GM19463 (cell line): ENCODE measurements around the gene LRRC52.

ENCODE experiments used
- ATAC-seq: cut with Tn5 transposase; IDR thresholded peaks from one replicate; pipeline ENCODE4 v1.9.1; 2021; ENCODE audit warnings: mild to moderate bottlenecking, moderate library complexity; ENCODE audit not compliant: unreplicated experiment

The LRRC52 gene, protein sequence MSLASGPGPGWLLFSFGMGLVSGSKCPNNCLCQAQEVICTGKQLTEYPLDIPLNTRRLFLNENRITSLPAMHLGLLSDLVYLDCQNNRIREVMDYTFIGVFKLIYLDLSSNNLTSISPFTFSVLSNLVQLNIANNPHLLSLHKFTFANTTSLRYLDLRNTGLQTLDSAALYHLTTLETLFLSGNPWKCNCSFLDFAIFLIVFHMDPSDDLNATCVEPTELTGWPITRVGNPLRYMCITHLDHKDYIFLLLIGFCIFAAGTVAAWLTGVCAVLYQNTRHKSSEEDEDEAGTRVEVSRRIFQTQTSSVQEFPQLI

DNA sequence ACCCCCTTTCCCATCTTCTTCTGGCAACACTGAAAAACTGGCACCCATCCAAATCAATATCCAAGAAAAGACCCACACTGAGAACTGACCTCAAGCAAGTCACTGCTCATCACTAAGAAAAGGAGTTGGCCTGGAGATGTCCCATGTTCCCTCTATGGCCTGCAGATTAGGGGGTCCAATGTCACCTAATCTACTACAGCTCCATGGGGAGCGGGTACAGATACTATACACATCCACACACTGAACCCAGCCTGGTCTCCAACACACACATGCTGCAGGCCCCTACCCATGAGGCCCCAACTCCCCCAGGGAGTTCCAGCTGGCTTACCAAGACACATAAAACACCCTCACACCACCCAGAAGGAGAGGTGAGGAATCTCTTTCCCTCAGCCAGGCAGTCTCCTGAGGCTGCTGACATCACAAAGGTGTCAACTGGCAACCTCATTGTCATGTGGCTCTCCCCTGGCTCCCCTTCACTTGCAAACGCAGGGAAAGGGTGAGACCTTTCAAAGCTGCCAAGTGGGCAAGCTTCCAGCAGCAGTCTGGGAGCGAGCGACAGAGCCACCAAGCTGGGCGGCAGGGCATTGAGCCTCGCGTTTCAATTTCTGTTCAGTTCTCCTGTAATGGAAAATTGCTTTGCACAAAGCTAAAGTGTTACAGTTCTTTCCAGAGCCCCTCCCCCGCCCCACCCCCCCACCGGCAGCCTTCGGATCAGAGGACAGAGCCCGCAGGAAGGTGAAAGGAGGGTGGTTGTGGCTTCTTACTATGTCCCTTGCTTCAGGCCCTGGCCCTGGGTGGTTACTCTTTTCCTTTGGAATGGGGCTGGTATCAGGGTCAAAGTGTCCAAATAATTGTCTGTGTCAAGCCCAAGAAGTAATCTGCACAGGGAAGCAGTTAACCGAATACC is at the start of gene LRRC52:
TSS of gene LRRC52 (plus strand) at position 469 of the 907 bp plus-strand sequence. CDS start at position 766, 297 bp downstream.
- ATAC-seq: no peak

DNA sequence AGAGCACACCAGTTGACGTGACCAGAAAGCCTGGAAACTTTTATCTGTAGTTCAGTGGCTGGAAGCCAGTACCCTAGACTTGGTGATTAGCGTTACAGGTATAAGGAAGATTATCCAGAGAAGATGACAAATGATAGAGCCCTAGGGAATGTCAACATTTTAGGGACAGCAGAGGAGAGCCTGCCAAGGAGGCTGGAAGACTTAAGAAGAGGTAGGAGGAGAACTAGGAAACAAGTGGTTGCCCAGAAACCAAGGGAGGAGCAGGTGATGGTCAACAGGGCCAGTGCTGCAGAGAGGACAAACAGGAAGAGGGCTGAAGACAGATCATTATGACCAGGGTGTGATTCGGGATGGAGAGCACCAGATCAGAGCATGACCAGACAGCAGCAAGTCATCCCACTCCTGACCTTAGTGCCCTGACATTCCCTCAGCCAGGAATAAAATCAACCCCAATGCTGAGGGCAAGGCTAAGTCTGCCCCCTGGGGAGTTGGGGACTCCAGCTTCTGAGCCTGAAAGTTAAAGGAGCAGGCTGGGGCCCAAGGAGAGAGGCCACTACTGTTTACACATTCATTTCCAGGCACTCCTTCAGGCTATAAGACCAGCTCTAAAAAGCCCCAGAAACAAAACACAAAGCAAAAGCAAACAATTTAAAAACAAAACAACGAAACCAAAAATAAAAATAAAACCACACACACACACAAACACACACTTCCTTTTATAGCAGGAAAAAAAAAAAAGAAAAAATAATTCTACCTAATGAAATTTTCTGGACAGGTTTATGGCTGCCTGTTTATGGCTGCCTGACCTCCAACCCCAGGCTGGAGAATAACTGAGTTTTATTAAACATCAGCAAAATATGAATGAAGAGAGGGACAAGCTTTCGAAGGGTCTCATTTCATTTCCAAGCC is 48.6 kb upstream of the LRRC52 start:
- ATAC-seq: no peak

- no peak for ATAC-seq
These were observed 48.0 kb upstream of the LRRC52 start for GRCh38 chr1:165495858-165496205.

DNA sequence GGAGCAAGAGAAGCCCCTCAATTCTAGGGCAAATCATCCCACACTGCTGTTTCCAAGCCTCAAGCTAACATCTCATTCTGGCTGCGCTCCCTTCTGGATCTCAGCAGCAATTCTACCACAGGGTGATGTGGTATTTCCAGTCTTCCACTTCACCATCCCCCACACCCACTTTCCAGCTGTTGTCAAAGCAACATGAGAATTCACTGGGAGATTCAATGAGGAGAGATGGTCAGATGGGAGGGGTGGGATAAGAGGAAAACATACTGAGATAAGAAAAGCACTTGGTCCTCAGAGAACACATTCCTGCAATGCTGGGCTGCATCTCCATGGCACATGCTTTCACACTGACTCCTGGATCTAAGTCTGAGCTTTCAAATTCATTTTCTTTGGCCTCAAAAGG is 47.3 kb upstream of the LRRC52 start:
- no peak for ATAC-seq

- no peak for ATAC-seq
These were observed 46.5 kb upstream of the LRRC52 start for GRCh38 chr1:165497069-165498013.

DNA sequence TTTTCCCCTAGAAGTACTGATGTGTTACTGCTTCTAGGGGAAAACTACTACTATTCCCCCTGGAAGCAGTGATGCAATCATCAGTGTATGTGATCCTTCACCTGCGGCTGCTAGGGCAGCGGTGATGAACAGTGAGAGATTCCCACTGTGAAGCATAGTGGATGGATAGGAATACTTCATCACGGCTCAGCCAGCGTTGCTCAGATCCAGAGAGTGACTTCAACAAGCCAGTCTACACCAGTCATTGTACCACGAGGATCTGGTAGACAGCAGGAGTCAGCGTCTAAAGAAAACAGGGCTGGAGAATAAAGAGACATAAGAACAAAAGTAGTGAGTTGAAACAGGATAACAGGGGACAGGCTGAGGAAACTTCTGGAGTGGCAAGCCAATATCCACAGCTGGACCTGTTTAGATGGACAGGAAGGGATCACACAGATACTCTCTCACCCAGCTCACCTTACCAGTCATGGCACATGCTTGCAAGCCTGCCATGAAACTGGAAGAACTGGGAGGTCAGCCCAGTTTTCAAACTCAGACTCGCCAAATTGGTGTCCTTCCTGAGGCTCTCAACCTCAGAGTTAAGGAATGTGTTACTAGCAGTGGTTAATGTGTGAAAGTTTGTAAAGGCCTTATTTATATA is 42.4 kb upstream of the LRRC52 start:
- ATAC-seq: no peak

GRCh38 chr1:165501970-165502348 is 41.8 kb upstream of the LRRC52 start:
- ATAC-seq: no peak

DNA sequence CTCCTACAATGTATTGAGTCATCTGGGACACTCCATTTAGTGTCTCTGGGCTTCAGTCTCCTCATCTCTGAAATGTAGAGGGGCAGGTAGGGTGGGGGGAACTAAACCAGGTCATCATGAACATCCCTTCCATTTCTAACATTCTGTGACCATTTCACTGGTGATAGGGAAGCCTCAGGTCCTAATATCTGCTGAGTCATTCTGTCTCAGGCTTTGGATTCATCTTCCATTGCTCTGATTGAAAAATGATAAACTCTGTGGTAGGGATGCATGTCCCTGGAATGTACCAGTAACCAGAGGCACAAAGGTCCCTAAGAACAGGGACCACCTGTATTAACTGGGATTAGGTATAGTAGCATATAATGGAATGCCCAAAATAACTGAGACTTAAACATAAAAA is 36.2 kb upstream of the LRRC52 start:
- ATAC-seq: no peak

DNA sequence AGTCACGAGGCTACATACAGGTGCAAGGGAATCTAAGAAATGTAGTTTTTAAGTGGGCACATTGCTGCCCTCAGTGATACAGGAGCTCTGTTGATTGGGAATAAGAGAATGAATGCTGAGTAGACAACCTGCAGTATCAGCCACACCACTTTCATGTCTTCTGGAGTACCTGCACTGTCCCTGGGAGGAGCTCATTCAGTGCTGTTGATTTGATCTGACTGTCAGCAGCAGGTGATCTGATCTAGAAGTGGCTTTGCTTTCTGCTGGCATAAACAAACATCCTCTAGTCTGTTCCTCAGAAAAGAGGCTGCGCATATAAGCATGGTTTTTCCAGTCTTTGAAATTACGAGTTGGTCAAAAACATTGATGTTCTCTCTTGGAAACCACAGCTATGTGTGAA is 35.5 kb upstream of the LRRC52 start:
- no peak for ATAC-seq

- ATAC-seq: no peak
These were observed 31.0 kb upstream of the LRRC52 start for GRCh38 chr1:165512816-165513215.

DNA sequence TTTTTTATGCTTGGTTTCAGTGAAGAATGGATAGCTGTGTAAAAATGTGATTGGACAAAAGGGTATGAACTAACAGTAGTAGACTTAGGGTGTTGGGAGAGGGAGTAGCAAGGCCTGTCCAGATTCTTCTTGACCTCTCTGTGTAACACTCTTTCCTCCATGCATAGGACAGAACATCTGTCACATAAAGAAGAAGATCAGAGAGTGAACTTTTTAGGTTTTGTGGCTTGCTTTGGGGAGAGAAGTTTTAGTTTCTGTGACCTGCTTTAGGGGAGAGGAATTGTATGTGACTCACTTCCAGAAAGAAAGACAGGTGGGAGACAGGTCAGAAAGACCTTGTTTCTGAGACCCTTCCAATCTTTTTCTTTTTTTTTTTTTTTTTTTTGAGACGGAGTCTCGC is 27.3 kb upstream of the LRRC52 start:
- ATAC-seq: no peak

DNA sequence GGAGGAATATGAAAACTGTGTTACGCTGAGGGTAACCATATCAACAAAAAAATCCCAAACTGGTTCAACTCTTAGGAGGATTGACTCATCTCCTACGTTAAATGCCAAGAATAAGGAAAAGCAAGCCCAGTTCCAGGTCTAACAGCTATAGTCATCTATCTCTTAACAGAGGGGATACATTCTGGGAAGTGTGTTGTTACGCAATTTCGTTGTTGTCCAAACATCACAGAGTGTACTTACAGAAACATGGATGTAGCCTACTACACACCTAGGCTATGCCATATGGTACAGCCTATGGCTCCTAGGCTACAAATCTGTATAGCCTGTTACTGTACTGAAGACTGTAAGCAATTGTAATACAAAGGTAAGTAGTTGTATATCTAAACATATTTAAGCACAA is 23.2 kb upstream of the LRRC52 start:
- ATAC-seq: no peak

GRCh38 chr1:165524639-165525285 is 19.0 kb upstream of the LRRC52 start:
- no peak for ATAC-seq

DNA sequence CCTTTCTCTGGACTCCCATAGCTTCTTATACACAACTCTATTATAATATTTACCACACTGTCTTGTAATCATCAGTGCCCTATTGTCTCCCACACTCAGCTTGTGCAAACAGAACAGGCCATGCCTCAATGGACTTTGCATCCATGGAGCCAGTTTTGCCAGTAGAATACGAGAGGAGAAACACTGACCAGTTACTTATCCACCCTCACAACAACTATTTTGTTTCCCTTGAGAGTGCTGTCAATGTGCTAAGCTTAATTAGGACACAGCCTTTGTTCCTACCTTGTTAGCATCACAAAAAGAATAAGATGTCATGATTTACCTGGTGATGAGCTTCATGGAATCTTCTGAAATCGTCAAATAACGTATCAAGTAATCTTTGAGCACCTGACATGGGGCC is 18.1 kb upstream of the LRRC52 start:
- no peak for ATAC-seq

GRCh38 chr1:165527251-165528007 is 16.4 kb upstream of the LRRC52 start:
- ATAC-seq: no peak

DNA sequence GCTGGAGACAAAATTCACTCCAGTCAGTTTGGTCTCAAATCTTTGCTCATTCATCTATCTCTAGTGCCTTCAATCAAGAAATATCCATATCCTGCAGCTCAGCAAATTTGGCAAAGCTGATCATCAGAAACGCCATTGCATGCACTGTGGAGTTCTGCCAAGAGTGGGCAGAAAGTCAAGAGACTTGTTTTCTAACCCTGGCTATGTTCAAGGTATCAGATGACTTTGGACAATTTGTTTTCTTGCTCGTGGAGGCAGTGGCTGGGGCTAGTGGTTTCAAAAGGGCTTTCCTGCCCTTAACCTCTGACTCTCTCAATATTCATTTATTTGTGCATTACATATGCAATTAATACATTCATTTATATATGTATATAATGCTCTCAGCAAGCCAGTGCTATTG is 12.8 kb upstream of the LRRC52 start:
- no peak for ATAC-seq

DNA sequence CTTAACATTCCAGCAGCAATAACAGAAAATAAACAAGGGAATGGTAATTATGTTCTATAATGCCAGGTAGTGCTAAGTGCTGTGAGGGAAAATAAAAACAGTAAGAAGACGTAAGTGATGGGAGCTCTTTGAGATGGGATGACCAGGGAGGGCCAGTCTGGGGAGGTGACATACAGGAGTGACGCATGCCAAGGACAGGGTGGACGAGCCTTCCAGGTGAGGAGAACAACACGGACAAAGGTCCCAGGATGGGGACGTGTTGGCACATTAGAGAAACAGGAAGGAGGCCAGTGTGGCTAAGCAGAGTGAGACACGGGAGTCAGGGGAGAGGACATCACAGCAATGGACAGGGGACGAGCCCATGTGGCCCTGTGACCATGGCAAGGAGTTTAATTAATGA is 11.7 kb upstream of the LRRC52 start:
- ATAC-seq: no peak

DNA sequence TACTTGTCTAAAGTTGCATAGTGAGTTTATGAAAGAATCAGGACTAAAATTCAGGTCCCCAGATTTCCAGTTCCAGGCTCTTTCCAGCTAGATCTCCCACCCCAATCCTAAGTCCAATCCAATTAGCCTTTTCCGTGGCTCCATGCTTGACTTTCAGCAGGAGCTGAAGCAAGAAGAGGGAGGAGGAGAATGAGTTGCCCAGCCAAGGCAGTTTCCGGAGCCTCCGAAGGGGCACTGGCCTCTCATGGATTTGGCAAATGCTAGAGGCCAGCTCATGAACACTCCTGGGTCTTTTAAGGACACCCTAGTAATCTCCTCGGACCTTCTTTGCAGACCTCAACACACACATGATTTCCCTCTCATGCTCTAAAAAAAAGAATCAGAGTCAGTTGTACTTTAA is 10.5 kb upstream of the LRRC52 start:
- ATAC-seq: no peak
